ENCODE measurements around the gene XAGE1A.
"Not testable (repeated sequence)": the region's sequence is repeated elsewhere in the genome, so short reads cannot be mapped to it uniquely, and the experiment has no call there.

XAGE1A gene, protein sequence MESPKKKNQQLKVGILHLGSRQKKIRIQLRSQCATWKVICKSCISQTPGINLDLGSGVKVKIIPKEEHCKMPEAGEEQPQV

DNA sequence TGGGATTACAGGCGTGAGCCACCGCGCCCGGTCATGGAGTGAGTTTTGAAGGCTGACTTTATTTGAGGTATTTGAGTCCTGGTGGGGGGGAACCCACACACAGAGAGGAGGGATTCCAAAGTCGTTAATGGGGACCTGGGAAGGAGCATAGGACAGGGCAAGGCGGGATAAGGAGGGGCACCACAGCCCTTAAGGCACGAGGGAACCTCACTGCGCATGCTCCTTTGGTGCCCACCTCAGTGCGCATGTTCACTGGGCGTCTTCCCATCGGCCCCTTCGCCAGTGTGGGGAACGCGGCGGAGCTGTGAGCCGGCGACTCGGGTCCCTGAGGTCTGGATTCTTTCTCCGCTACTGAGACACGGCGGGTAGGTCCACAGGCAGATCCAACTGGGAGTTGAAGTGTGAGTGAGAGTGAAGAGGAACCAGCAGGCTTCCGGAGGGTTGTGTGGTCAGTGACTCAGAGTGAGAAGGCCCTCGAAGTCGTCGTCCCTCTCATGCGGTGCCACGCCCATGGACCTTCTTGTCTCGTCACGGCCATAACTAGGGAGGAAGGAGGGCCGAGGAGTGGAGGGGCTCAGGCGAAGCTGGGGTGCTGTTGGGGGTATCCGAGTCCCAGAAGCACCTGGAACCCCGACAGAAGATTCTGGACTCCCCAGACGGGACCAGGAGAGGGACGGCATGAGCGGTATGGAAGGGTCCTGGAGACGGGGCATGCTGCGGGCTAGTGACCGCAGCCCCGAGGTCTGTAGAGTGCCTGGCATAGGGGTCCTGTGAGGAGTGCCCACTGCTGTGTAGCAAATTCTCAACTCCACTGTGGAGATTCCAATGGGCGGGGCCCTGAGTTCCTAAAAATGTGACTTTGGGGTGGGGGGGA is at the start of gene XAGE1A:
XAGE1A (plus strand) TSS at position 264 of the 874 bp plus-strand sequence. CDS start 1,554 bp downstream, outside the sequence.
- not testable (repeated sequence) for DNase-seq (ENCODE audit: low read depth)

DNA sequence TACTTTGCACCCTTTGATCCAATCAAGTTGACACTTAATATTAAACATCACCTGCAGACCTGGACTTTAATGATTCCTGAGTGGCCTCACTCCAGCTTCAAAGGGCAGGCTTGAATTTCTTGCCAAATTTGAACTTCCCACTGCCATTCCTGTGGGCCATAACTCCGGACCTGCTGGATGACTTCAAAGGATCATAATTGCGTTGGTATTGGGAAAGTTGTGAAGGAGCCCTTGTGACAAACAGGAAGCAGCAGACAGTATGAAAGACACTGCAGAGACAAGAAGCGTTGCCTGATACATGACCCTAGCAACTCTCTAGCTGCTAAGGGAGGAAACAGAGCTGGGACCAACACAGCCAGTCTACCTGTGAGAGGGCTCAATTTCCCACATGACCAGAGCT is 43.6 kb upstream of the XAGE1A start:
- not testable (repeated sequence) for DNase-seq (ENCODE audit: low read depth)

DNA sequence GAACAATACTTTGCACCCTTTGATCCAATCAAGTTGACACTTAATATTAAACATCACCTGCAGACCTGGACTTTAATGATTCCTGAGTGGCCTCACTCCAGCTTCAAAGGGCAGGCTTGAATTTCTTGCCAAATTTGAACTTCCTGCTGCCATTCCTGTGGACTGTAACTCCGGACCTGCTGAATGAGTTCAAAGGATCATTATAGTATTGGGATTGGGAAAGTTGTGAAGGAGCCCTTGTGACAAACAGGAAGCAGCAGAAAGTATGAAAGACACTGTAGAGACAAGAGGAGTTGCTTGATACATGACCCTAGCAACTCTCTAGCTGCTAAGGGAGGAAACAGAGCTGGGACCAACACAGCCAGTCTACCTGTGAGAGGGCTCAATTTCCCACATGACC is 24.3 kb upstream of the XAGE1A start:
- DNase-seq (ENCODE audit: low read depth): not testable (repeated sequence)

DNA sequence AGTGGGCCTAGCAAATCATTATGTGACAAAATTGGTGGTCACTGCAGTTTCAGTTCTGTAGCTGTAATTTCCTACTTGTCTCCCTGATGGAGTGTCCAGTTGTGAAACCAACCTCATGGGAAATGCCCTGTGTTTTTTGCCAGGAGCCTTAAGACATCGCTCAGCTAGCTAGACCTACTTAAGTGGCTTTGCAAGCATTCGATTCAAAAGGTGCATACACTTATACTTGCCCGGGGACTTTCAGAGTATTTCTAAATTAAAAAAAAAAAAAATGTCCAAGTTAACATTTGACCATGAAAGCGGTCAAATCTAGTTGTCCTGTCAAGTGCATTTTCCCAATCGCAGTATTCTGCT is 788 bp downstream of the XAGE1A start:
- DNase-seq (ENCODE audit: low read depth): not testable (repeated sequence)

DNA sequence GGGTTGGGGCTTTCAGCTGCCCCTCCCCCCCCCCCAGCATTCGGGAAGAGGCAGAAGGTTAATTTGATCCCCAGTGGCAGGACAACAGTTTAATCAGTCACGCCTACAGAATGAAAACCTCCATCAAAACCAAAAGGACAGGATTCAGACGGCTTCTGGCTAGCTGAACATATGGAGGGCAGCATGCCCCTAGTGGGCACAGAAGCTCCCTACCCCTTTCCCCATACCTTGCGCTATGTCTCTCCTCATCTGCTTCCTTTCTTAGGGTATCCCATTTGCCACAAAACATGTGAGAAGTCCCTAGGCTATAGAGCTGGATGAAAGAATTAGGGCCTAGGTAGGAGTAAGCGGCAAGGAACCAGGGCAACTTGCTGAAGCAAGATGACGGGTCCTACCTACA is 5.8 kb downstream of the XAGE1A start:
- not testable (repeated sequence) for DNase-seq (ENCODE audit: low read depth)

DNA sequence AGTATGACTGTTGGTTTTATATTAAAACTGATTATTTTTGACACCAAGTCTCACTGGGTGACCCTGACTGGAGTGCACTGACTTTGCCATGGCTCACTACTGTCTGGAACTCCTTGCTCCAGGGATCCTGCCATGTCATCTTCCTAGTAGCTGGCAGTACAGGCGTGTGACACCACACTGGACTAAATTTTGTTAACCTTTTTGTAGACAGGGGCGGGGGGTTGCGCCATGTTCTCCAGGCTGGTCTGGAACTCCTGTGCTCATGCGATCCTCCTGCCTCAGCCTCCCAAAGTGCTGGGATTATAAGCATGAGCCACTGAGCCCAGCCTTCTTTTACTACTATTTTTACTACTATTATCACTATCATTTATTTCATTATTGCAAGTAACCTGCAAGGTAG is 8.9 kb downstream of the XAGE1A start:
- DNase-seq (ENCODE audit: low read depth): no peak

DNA sequence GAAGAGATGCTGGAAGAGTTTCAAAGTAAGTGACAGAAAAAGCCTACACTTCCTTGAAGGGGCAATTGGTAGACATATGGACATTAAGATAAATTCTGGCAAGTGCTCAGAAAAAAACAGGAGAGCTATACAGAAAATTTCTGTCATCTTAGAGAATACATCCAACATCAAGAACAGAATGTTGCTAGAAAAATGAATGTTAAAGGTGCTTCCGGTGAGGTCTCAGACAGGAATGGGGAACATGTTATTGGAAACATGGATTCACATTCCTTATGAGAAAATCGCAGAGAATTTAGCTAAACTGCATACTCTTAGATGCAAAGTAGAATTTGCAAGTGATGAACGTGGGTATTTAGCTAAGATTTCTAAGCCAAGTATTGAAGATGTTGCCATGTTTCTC is 11.7 kb downstream of the XAGE1A start:
- DNase-seq (ENCODE audit: low read depth): no peak

DNA sequence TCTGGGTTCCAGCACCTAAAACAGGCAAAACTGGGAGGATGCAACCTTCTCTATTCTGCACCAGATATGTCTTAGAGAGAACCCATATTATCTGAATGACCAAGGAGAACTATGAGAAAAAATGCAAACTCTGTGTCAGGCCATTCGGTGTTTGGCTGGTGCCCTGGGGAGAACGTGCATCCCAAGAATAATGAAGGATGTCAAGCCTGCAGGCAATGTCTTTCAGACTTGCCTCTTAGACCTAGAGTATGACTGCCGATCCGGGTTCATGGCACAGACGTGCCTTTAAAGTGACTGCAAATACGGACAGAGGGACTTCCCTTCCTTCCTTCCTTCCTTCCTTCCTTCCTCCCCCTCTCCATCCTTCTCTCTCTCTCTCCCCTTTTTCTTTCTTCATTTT is 14.3 kb downstream of the XAGE1A start:
- no peak for DNase-seq (ENCODE audit: low read depth)

DNA sequence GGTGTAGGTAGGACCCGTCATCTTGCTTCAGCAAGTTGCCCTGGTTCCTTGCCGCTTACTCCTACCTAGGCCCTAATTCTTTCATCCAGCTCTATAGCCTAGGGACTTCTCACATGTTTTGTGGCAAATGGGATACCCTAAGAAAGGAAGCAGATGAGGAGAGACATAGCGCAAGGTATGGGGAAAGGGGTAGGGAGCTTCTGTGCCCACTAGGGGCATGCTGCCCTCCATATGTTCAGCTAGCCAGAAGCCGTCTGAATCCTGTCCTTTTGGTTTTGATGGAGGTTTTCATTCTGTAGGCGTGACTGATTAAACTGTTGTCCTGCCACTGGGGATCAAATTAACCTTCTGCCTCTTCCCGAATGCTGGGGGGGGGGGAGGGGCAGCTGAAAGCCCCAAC is 15.5 kb downstream of the XAGE1A start:
- not testable (repeated sequence) for DNase-seq (ENCODE audit: low read depth)

DNA sequence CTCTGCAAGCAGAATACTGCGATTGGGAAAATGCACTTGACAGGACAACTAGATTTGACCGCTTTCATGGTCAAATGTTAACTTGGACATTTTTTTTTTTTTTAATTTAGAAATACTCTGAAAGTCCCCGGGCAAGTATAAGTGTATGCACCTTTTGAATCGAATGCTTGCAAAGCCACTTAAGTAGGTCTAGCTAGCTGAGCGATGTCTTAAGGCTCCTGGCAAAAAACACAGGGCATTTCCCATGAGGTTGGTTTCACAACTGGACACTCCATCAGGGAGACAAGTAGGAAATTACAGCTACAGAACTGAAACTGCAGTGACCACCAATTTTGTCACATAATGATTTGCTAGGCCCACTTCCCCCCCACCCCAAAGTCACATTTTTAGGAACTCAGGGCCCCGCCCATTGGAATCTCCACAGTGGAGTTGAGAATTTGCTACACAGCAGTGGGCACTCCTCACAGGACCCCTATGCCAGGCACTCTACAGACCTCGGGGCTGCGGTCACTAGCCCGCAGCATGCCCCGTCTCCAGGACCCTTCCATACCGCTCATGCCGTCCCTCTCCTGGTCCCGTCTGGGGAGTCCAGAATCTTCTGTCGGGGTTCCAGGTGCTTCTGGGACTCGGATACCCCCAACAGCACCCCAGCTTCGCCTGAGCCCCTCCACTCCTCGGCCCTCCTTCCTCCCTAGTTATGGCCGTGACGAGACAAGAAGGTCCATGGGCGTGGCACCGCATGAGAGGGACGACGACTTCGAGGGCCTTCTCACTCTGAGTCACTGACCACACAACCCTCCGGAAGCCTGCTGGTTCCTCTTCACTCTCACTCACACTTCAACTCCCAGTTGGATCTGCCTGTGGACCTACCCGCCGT is 20.7 kb downstream of the XAGE1A start:
- not testable (repeated sequence) for DNase-seq (ENCODE audit: low read depth)

DNA sequence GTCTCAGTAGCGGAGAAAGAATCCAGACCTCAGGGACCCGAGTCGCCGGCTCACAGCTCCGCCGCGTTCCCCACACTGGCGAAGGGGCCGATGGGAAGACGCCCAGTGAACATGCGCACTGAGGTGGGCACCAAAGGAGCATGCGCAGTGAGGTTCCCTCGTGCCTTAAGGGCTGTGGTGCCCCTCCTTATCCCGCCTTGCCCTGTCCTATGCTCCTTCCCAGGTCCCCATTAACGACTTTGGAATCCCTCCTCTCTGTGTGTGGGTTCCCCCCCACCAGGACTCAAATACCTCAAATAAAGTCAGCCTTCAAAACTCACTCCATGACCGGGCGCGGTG is 21.3 kb downstream of the XAGE1A start, which contains the start of gene XAGE1B:
XAGE1B (minus strand) TSS at position 77 of the 339 bp plus-strand sequence. CDS start 1,536 bp downstream, outside the sequence.
- not testable (repeated sequence) for DNase-seq (ENCODE audit: low read depth)

DNA sequence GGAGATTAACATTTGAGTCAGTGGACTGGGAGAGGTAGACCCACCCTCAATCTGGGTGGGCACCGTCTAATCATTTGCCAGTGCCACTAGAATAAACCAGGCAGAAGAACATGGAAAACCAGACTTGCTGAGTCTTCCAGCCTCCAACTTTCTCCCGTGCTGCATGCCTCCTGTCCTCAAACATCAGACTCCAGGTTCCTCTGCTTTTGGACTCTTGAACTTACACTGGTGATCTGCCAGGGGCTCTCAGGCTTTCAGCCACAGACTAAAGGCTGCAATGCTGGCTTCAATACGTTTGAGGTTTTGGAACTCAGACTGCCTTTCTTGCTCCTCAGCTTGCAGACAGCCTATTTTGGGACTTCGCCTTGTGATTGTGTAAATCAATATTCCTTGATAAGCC is 45.4 kb downstream of the XAGE1A start:
- DNase-seq (ENCODE audit: low read depth): not testable (repeated sequence)

DNA sequence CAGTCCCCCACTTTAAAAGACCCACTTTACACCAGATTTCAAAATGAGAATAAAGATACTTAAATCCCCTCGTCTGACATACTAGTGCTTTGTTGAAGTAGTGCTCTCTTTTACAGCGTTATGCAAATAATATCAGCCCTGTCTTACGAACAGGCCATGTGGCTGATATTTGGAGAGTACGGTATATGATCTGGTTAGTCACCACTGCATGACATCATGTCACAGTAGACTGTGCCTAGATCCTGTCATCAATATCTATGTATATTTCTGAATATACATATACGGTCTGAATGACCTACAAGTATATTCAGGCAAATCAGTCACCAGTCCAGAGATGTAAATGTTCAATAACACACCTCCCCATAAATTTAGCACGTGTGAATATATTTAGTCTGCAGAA is 46.7 kb downstream of the XAGE1A start:
- DNase-seq (ENCODE audit: low read depth): no peak

DNA sequence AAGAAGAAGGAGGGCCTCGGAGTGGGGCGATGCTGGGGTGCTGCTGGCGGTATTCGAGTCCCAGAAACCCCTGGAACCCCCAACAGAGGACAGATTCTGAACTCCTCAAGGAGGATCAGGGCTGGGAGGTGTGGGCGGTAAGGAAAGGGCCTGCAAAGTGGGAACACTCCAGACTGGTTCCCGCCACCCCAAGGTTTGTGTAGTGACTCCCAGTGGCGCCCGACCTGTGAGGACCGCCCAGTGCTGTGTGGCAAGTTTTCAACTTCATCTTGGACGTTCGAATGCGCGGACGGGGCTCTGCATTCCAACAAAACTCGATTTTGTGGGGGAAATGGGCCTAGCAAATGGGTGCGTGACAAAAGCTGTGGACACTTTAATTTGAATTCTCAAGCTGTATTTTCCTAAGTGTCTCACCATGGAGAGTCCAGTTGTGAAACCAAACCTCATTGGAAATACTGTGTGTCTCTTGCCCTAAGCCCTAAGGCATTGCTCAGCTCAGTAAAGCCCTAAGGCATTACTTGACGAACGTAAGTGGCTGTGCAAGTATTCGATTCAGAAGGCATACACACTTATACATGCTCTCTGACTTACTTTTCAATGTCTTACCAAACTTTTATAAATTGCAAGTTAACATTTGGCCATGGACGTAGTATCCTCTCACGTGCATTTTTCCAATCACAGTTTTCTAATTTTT is 48.7 kb downstream of the XAGE1A start:
- no peak for DNase-seq (ENCODE audit: low read depth)

DNA sequence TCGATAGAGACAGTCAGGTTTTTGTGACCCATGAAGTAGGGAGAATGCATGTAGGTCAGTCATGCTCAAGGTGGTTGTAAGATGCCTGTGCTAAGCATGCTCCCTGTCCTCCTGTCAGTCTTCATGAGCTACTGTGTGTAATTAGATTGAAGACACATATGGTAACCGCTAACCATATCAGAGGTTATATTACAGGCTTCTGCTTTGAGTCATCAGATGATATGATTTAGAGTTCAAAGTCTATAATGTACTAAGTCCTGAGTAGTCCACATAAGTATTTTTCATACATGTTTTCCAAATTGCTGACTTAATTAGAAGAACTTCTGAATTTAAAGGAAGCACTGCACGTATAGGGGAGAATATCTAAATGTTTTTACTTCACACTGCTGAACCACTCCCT is 53.2 kb downstream of the XAGE1A start:
- DNase-seq (ENCODE audit: low read depth): not testable (repeated sequence)
